Neutrophil (primary cell): Measurements from ENCODE around the gene LY6G6F.
A peak's percentile ranks its signal among the peaks of the same experiment; 100 is the strongest.

Experiments
- H3K27ac ChIP-seq: fragments of 200-600 bp; sonication (generic); 2 replicates; pipeline ENCODE4 v1.5.1; 2016; ENCODE audit warnings: mild to moderate bottlenecking, moderate library complexity
- H3K27me3 ChIP-seq: fragments of 200-600 bp; sonication (generic); 2 replicates; pipeline ENCODE4 v1.6.0; 2016; ENCODE audit warnings: mild to moderate bottlenecking
- H3K36me3 ChIP-seq: fragments of 200-600 bp; sonication (generic); 2 replicates; pipeline ENCODE4 v1.5.1; 2017
- H3K4me1 ChIP-seq, 2 experiments: fragments of 200-600 bp in 1 of 2; sonication (generic) in 1 of 2; 1 replicate in 1 of 2; 2 replicates in 1 of 2; pipeline versions ENCODE4 v1.5.1 to v1.6.1; 2013 to 2016; ENCODE audit warnings: low read depth in 1 of 2, low read length in 1 of 2, mild to moderate bottlenecking in 1 of 2, moderate library complexity in 1 of 2; ENCODE audit not compliant: control insufficient read depth in 1 of 2, insufficient read depth in 1 of 2
- H3K4me3 ChIP-seq, 2 experiments: fragments of 200-600 bp in 1 of 2; sonication (generic) in 1 of 2; 1 replicate in 1 of 2; 2 replicates in 1 of 2; pipeline ENCODE4 v1.5.1; 2013 to 2016; ENCODE audit warnings: low read depth in 1 of 2, low read length in 1 of 2, mild to moderate bottlenecking in 1 of 2, moderate library complexity in 1 of 2
- H3K9me3 ChIP-seq: fragments of 200-600 bp; sonication (generic); 2 replicates; pipeline ENCODE4 v1.5.1; 2016
- CTCF ChIP-seq: fragments of 200-600 bp; sonication (generic); IDR thresholded peaks from 2 replicates; pipeline ENCODE4 v1.5.1; 2016; ENCODE audit warnings: antibody characterized with exemption

LY6G6F gene, protein sequence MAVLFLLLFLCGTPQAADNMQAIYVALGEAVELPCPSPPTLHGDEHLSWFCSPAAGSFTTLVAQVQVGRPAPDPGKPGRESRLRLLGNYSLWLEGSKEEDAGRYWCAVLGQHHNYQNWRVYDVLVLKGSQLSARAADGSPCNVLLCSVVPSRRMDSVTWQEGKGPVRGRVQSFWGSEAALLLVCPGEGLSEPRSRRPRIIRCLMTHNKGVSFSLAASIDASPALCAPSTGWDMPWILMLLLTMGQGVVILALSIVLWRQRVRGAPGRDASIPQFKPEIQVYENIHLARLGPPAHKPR

GRCh38 chr6:31706599-31706998 is at the start of gene LY6G6F:
Gene LY6G6F, plus strand, starts transcription at chr6:31706866. Its CDS starts 41 bp downstream, at chr6:31706907.
- H3K9me3 ChIP-seq: no peaks in the 10 kb centered on the region
- no peak for TF ChIP-seq CTCF
- peaks cover 27 to 28% of the 10 kb centered on the region in 2 experiments for H3K4me1 ChIP-seq
- H3K27ac ChIP-seq: no peak within 1 kb of the TSS
- no peaks in the 10 kb centered on the region for H3K27me3 ChIP-seq
- H3K4me3 ChIP-seq: no peak within 1 kb of the TSS
- peaks cover 2% of the 10 kb centered on the region for H3K36me3 ChIP-seq

- H3K9me3 ChIP-seq: no peaks in the 10 kb centered on the region
- H3K27ac ChIP-seq: peak overlapping the region; percentile 35
- no peaks in the 10 kb centered on the region for H3K27me3 ChIP-seq
- no peak overlapping the region for H3K4me3 ChIP-seq
- H3K4me1 ChIP-seq: peaks cover 58 to 64% of the 10 kb centered on the region in 2 experiments
- H3K36me3 ChIP-seq: peaks cover 41% of the 10 kb centered on the region
- no peak for TF ChIP-seq CTCF
Measured at GRCh38 chr6:31657406-31658157, 49.1 kb upstream of the LY6G6F start.

DNA sequence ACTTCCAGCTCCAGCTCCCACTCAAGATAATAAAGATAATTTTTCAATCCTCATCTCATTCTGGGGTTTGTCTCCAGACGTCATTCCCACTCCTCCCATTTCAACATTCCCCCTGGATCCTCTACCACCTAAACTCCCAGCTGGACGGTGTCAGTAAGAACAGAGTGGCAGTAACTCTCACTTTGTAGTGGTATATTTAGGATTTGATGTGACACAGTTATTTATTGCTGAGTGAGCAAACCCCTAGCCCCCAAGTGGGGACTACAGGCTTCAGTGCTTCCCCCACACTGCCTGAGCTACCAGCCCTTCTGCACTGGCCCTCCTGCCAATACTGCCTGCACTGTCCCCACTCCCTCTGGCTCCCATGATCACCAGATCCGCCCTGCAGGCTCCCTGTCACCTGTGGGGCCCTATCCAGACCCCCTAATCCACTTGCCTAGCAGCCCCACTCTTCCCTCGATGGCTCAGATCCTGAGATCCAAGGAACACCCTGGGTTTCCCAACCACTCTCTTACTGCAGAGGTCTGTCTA is 48.4 kb upstream of the LY6G6F start:
- peak overlapping the region; percentile 35 for H3K27ac ChIP-seq
- H3K4me3 ChIP-seq: no peak overlapping the region
- peaks cover 44% of the 10 kb centered on the region for H3K36me3 ChIP-seq
- no peaks in the 10 kb centered on the region for H3K9me3 ChIP-seq
- H3K4me1 ChIP-seq: peaks cover 53 to 64% of the 10 kb centered on the region in 2 experiments
- no peak for TF ChIP-seq CTCF
- no peaks in the 10 kb centered on the region for H3K27me3 ChIP-seq

GRCh38 chr6:31658983-31659648 is 47.5 kb upstream of the LY6G6F start:
- peak overlapping the region; percentile 77 to 92 for H3K4me3 ChIP-seq
- no peak for TF ChIP-seq CTCF
- H3K27me3 ChIP-seq: no peaks in the 10 kb centered on the region
- H3K4me1 ChIP-seq: peaks cover 55 to 68% of the 10 kb centered on the region in 2 experiments
- H3K9me3 ChIP-seq: no peaks in the 10 kb centered on the region
- peaks cover 52% of the 10 kb centered on the region for H3K36me3 ChIP-seq
- H3K27ac ChIP-seq: peak overlapping the region; percentile 92

DNA sequence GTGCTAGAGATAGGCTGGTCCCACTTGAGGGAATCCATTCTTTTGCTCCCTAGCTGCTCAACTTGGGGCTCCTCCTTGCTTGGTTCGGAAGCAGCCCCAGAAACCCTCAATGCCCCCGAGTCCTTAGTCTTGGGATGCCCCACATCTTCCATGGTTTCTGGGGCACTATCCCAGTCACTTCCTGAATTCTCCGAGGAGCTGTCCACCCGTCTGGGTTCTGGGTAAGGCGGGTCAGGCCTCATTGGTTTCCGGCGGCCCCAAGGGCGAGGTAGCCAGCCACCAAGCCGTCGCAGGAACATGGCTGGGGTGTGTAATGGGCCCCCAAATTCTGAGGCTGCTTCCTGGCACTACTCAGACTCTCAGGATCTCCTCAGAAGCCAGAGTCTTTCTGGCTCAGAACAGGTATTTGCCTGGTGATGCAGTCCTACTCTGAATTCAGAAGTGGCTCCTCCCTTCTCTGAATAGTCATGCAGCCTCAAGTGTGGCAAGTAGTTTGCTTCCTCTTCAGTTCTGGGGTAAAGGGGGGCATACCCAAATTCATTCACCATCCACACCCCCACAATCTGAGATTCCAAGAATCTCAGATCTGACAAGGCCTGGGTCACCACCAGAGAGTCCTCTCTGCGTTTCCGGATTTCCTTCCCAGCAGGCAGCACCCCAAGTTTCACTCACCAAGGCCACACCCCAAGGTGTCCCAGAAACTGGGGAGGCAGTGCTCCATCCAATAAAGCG is 46.9 kb upstream of the LY6G6F start:
- Histone ChIP-seq H3K27me3 (no peaks in the 10 kb centered on the region), H3K36me3 (peaks cover 51% of the 10 kb centered on the region), H3K9me3 (no peaks in the 10 kb centered on the region), H3K4me3 (peak overlapping the region; percentile 77 to 92), H3K4me1 (peaks cover 60 to 75% of the 10 kb centered on the region in 2 experiments), H3K27ac (peak overlapping the region; percentile 92)
- TF ChIP-seq CTCF: no peak
